GM18507 (cell line): ENCODE results near the gene DLK1.

ENCODE experiments used
- DNase-seq: peaks from one replicate; pipeline ENCODE4 v3.0.0; 2011; ENCODE audit warnings: low read depth; ENCODE audit not compliant: insufficient read length; ENCODE audit errors: extremely low spot score
- FAIRE-seq: peaks from 2 replicates; lab custom pipeline; 2011; peaks lifted over from hg19 to GRCh38; lab: Jason Lieb, UNC

DLK1 gene

DNA sequence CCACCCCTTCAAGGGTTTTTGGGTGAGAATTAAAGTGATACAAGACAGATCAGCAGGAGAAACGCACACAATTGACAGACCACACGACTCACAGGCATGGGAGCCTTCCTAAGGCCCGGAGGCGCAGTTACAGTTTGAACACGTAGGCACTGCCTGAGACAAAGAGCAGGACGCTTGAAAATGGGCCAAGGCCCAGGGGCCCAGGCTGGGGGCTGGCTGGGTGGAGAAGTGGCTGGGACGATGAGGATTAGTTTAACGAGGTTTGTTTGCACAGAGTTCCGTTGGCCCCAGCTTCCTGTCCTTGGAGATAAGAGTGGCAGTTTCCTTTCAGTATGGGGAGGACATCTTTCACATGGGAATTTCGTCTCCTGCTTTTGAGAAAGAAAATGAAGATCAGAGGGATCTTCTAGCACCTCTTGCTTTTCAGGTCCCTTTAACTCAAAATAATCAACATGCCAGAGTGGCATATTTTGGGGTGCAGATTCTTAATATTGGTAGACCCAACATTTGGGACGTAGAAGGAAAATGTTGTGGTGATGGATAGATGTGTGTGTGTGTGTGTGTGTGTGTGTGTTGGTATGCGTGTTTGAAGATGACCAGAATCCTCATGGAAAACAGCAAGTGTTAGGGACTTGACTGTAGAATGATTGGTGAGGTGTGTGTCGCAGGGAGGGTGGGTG is 44.6 kb downstream of the DLK1 start:
- FAIRE-seq, result no peak
- no peak for DNase-seq

DNA sequence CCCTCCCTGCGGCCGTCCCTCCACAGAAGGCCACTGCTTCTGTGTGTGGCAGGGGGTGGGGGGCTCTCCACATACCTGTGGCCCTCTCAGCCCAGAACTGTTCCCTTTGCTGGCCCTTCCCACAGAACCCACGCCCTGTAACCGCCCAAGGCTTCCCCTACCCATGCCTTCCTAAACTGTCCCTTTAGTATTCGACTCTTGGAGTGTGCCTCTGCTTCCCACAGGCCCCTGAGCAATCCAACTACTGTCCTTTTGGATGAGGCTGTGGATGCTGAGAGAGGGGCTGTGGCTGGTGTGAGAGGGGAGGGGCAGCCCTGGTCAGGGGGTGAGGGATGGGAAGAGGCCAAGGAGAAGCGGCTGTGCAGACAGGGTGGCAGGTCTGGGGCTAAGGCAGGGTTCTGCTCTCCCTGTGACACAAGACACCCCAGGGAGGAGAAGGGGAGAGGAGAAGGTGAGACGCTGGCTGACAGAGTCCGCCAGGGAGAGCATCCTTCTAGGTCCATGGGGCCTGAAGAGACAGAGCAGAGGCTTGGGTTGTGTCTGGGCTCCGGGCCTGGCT is 46.0 kb downstream of the DLK1 start:
- FAIRE-seq (no peak), DNase-seq (no peak)

DNA sequence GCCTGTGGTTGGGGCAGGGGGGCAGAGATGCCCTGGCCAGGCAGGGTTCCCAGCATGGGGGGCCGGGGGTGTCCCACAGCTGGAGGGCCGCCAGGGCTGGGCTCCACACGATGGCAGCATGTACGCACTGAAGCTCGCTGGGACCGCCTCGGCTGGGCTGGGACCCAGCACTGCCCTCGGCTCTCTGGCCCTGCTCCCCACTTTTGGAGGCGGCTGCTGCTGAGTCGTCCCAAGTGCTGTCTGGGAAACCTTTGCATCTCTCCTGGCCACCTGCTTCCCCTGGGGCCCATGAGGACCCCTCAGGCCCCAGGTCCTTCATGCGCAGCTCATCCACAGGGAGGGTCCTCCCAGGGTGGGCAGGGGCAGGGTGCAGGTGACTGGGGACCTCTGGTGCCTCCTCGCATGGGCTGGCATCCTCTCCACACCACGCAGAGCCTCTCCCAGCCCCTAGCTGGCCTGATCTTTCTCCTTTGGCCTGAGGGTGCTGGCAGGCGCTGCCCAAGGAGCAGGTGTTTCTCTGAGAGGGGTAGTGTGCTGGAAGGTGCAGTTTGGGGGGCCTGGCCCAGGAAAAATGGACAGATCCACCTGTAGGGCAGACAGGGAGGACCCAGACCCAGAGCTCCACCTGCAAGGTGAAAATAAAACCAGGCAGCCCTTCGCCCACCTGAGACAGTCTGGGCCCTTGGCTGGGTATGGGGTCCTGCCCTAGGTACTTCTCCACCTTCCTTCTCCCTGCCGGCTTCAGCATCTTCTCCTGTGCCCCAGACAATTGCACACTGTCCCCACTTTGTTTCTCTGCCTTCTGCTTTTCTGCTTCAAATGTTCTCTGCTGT is 46.9 kb downstream of the DLK1 start:
- DNase-seq (no peak), FAIRE-seq (no peak)

DNA sequence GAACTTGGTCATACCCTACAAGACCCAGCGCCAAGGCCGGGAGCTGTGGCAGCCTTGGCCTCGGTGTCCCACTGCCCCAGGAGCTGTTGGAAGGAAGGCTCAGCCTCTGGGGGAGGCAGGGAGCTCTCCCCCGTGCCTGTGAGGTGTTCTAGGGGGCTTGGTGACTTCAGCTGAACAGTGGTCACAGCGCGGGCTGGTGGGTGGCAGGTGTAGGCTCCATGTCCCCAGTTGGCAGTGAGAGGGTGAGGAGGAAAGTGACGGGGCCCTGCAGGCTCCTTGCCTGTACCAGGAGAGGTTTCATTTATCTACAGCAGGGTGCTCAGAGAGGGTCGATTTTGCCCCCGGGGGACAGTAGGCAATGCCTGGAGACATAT is 47.5 kb downstream of the DLK1 start:
- no peak for FAIRE-seq
- DNase-seq, result no peak

DNA sequence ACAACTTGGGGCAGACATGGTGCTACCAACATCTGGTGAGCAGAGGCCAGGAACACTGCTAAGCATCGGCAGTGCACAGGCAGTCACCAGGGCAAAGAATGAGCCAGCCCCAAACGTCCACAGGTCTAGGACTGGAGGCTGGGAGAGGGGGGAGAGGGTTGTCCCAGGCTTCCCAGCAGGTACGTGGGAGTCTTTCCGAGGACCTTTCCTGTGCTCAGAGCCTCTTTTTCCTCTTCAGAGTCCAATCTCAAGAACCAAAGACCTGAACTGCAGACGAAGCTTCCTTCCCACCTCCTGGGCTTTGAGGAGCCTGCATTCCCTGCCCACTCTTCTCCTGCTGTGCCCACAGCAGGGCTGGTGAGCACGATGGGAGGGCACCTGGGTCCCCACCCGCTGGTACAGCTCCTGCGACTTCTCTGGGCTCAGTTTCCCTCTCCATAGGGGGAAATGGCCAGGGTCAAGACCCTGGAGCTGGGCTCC is 48.7 kb downstream of the DLK1 start:
- no peak for FAIRE-seq
- DNase-seq, result no peak

DNA sequence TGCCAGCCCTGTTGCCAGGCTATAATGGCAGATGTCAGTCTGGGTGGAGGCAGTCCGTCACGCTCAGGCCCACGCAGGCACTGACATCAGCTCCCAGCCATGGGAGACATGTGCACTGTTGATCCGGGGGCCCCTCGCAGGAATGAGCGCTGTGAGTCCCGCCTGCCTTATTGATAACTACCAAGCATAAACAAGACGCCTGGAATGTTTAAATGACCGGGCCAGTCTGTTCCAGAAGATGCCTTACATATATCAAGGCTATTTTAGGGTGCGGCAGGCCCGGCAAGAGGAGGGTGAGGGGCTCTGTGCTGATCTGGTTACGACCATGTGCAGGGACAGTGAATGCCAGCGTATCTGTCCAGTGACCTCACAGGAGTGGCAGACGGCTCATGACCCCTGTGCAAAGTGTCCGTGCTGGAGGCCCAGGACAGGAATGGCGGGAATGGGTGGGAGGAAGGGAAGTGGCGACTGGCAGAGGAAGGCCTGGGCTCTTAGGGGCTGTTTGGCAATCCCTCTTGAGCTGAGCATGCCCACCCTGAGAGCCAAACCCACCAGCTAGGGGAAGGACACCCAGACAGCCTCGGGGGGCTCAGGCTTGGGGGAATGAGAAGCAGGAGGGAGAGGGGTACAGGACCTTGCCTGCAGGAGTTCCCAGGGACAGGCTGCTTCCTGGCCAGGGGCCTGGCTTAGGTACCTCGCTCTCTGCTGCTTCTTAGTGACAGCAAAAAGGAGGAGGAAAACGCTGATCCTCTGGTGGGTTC is 49.3 kb downstream of the DLK1 start:
- no peak for FAIRE-seq
- DNase-seq, result no peak

DNA sequence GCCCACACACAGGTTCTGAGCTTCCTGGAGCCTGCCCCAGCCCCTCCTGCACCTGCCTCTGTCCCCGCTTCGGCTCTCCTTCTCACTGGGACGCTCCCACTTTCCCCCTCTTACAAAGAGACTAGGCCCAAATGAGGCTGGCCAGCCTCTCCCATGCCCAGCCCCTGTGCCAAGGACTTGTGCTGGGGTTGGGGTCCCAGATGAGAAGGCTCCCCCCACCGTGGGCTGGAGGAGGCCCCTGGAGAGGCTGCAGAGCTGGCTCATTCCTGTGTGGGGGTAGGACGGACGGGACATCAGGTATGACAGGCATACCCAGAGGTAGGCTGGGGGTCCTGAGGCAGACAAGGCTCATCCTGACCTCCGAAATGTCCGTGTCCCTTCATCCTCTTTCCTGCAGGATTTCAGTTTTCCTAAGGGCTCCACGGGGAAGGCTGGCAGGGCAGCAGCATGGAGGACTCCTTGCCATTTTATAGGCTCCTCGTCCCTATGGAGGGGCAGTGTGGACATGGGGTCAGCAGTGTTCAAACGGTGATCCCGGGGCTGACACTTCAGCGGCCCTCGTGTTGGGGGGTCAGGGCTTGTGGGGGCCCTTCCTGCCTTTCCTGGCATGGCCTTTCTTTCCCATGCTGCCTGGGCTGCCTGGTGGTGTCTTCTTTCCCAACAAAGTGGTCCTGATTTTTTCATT is 50.1 kb downstream of the DLK1 start:
- DNase-seq (no peak), FAIRE-seq (no peak)

DNA sequence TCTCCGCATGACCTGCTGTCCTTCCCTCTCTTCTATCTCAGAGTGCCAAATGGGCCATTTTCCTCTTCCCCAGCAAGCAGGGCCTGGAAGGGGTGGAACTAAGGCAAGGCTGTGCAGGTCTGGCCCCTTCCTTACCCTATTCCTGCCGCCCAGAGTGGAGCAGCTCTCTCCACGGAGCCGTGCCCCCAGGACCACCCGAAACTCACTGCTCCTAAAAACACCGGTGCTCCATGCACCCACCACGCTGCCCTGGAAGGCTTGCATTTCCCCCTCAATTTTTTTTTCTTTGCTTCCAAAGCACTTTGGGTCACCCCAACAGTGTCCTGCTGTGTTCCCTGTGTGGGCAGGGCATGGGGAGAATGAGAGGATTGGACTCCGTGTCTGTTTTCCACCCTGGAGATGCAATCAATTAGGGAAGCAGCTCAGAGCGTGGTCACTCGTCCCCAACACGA is 50.7 kb downstream of the DLK1 start:
- FAIRE-seq (no peak), DNase-seq (no peak)

DNA sequence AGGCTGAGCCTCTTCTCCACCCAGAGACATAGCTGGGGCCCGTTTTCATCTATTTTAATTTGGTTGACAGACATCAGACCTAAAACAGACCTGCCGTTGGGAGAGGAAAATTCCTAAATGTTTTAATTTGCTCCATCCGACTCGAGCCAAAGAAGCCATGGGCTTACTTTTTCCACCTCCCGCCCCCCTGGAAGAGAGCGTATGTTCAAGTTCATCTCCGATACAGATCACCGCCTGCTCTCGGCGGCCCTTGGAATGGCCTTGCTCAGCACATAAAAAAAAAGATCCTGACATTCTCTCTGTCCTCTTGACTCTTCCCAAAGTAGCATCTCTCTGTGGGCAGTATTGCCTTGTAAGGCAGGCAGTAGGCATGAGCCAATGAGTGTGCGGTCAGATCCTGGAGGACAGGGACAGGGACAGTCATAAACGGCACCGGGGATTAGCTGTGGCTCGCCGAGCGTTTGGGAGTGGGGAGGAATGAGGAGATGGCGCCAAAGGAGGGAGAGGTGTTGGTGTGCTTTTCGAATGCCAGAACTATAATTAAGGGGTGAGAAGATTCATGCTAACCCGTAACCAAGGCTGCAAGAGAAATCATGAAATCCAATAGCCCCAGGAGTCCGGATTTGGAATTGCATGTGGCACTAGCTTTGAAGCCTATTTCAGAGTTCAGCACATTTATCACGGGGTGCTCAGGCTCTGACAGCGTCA is 51.3 kb downstream of the DLK1 start:
- DNase-seq, result no peak
- no peak for FAIRE-seq

DNA sequence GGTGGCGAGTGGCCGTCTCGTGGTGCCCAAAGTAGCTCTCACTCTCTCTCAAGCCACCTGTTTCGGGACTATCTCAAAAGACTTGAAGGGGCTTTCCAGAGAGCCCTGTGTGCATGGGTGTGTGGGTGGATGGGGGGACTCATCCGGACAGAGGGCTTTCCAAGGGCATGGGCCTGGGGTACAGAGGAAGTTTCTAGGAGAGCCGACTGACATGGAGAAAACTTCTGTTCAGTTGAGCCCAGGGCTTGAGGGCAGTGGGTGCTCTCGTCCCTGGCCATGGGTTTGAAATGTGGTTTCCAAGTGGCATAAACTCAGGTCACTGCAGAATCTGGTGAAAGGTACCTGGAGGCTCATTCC is 51.8 kb downstream of the DLK1 start:
- FAIRE-seq (no peak), DNase-seq (no peak)

DNA sequence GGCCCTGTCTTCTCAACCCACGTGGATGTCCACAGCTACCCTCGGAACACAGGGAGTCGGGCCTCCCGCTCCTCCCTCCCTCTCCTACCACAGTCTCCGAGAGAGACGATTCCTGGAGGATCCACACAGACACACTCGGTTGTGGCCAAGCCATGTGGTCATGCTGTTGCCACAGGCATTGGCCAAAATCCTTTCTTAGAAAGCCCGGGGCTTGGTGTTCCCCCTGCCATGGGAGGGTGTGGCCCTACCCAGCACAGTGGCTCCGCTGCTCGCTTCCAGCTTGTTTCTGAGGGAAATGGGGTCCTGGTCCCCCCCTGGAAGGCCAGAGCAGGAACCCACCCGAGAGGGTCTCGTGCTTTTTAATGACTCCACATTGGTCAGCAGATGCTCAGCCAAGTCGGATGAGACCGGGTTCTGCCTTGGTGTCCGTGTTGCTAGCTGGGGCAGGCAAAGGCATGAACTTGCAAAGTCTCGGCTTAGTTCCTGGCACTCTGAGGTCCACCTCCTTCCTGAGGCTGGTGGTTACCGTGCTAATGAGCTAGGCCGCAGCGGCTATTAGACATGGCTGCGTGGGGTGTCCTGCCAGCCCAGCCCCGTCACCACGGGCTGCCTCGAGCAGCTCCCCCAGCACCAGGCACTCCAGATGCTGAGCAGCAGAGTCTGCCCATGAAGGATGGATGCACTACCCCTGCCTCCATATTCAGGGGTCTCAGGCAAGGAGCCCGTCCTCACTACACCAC is 52.4 kb downstream of the DLK1 start:
- DNase-seq (no peak), FAIRE-seq (no peak)

DNA sequence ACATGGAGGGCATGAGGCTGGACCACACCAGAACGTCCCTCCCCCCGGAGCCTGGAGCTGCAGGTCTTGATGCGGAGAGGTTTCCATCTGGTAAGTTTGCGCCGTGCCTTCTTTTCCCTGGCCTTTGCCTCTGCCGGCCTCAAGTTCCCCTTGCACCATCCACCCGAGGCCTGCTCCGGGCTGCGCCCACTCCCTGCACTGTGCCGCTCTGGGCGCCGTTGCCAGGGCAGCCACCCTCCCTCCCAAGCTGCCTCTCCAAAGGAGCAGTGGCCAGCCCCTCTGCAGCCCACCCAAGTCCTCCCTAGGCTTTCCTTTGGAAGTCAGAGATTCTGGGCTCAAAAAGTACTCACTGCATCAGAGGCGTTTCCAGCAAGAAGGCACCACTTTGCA is 53.0 kb downstream of the DLK1 start:
- no peak for FAIRE-seq

DNA sequence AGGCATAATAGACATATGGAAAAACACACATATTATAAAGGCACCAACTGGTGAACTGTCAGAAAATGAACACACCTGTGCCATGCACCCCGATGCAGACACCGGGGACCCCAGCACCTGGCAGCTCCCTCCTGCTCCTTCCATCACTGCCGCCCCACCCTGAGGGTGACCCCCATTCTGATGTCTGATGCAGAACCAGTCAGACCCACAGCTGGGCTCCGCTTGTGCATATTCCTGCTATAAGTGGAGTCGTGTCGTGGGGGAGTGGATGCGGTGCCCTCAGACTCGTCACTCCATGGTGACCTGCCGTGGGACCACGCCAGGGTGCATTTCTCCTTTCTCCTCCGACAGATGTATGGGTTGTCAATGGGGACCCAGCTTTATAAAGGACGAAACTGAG is 53.6 kb downstream of the DLK1 start:
- DNase-seq, result no peak
- FAIRE-seq, result no peak

More for the DNA sequence above, 53.0 kb downstream of the DLK1 start:
- DNase-seq, result no peak

DNA sequence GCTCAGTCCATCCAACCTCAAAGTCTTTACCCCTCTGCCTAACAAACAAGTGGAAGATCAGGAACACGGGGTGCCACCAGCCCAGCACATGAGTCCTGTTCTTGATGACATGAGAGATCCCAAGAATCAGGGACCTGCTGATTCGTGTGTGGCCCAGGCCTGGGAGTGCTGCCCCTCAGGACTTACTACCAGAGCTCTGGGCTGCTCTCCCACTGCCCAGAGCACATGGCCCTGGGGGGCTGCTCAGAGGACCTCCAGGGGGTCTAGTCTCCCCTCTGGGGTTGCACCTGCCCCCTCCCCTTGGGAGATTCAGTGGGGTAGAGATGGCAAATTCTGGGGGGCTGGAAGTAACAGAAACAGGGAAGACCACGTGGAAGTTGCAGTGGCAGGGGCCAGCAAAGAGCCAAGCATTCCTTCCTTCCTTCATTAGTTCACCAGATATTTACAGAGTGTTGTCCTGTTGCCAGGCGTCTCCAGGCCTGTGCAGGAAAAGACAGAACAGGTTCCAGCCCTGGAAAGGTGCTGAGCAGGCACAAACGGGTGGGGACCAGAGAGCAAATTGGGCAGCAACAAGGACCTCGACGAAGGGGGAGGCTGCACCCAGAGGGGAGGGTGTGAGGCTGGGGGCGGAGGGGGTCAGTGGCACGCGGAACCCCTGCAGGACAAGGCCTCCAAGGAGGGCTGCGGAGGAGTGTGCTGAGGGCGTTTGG is 54.1 kb downstream of the DLK1 start:
- FAIRE-seq (no peak), DNase-seq (no peak)

DNA sequence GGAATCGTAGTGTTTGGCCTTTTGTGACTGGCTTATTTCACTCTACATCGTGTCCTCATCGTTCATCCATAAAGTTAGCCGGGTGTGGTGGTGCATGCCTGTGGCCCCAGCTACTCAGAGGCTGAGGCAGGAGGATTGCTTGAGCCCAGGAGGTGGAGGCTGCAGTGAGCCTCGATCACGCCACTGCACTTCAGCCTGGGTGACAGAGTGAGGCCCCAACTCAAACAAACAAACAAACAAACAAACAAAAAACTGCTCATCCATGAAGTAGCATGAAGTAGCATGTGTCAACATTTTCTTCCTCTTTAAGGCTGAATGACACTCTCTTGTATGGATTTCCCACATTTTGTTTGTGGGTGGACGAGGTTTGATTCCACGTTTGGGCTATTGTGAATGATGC is 55.3 kb downstream of the DLK1 start:
- no peak for FAIRE-seq
- no peak for DNase-seq

DNA sequence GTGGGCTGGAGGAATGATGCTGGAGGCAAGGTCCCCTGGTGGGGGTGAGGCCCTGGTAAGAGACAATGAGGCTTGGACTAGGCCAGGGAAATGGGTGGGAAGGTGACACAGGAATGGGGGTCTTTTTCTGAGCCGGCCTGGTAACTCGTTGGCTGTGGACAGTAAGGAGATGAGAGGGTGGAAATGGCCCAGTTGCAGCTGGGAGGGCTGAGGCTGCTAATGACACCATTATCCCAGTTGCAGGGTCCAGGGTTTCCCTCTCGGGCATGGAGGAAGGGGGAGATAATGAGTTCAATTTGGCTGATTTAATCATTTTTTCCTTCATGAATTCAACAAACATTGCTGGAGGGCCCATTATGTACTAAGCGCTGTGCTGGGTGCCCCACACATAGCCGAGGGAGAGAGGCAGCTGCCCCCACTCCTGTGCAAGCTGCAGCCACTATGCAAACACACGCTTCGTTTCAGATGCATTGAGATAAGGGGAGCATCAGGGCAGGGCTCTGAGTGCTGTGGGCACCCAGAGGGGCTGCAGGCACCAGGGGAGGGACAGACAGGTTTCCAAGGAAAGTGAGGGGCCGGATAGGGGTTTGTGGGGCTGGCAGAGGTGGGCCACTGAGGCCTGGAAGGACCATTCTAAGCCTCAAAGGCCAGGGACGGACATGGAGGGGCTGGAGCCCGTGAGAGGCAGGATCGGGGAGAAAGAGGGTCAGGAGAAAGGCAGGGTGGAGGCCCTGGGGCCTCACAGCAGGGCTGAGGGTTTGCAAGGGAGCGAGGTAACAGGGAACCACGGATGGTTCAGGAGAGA is 56.0 kb downstream of the DLK1 start:
- FAIRE-seq (no peak), DNase-seq (no peak)
